Esophagus squamous epithelium (tissue), 4 donors: ENCODE measurements around the gene GBGT1.

ENCODE experiments used
- POLR2A ChIP-seq, 4 donors: fragments of 450-650 bp; IDR thresholded peaks; one replicate each; pipeline ENCODE4 v1.6.1; 2017; ENCODE audit warnings: antibody characterized with exemption in 4 of 4, mild to moderate bottlenecking in 4 of 4, moderate library complexity in 3 of 4
- TF ChIP-seq, protein P1 (sequence below), 6 experiments: fragments of 450-650 bp in 4 of 6; fragments of 200-600 bp in 2 of 6; sonication (generic) in 2 of 6; IDR thresholded peaks; one replicate each; pipeline ENCODE4 v1.5.1; 2016 to 2019; ENCODE audit warnings: antibody characterized with exemption in 6 of 6, mild to moderate bottlenecking in 4 of 6, moderate library complexity in 4 of 6

DNA sequence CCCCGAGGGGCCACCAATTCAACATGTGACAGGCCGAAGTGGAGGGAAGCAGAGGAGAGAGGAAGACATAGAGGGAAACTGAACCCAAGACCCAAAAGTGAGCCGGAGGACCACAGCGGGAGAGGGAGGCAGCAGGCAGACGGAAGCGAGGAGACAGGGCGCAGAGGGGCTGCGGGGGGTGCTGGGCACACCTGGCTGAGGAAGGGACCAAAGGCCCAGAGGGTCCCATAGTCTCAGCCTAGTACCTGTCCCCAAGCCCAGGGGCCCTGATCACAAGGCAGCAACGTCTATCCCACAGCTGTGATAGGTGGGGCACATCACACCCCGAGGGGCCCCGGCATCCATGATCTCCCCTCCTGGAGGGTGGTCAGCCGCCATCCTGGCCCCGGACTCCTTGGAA, 35.6 kb downstream of the GBGT1 start:
- TF ChIP-seq, protein P1, sequence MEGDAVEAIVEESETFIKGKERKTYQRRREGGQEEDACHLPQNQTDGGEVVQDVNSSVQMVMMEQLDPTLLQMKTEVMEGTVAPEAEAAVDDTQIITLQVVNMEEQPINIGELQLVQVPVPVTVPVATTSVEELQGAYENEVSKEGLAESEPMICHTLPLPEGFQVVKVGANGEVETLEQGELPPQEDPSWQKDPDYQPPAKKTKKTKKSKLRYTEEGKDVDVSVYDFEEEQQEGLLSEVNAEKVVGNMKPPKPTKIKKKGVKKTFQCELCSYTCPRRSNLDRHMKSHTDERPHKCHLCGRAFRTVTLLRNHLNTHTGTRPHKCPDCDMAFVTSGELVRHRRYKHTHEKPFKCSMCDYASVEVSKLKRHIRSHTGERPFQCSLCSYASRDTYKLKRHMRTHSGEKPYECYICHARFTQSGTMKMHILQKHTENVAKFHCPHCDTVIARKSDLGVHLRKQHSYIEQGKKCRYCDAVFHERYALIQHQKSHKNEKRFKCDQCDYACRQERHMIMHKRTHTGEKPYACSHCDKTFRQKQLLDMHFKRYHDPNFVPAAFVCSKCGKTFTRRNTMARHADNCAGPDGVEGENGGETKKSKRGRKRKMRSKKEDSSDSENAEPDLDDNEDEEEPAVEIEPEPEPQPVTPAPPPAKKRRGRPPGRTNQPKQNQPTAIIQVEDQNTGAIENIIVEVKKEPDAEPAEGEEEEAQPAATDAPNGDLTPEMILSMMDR (IDR thresholded peaks at IDR 0.05) = no peak
- TF ChIP-seq POLR2A (IDR thresholded peaks at IDR 0.05) = no peak
